WTC11 (cell line): Measurements from ENCODE around the gene PSMD5. TPM values are rescaled to one million over a fixed set of nuclear protein-coding genes. Genes with fewer than 3 reads are reported as not detected.
A peak's percentile ranks its signal among the peaks of the same experiment; 100 is the strongest.

Experiments used
- ATAC-seq: fragments of 200-7000 bp; cut with Tn5 transposase; 2 replicates; pipeline ENCODE4 v1.10.0; 2021; ENCODE audit warnings: mild to moderate bottlenecking, moderate library complexity
- CTCF ChIA-PET: fragments of 300-600 bp; sonication (Branson Sonifier 250); formaldehyde crosslinking; loops from one replicate; lab custom pipeline; 2021; ENCODE audit warnings: antibody characterized with exemption; lab: Charles Lee
- POLR2A ChIA-PET: fragments of 350-600 bp; sonication (Branson Sonifier 250); formaldehyde crosslinking; loops from one replicate; lab custom pipeline; 2021; ENCODE audit warnings: antibody characterized with exemption; lab: Charles Lee
- DNase-seq: peaks from one replicate; pipeline ENCODE4 v3.0.0; 2021; ENCODE audit warnings: low spot score
- H3K27ac Mint-ChIP-seq: 2 replicates; pipeline ENCODE4 v1.8.0; 2021; ENCODE audit warnings: mixed read lengths
- H3K27me3 Mint-ChIP-seq: 2 replicates; pipeline ENCODE4 v1.8.0; 2021; ENCODE audit warnings: low read depth, mild to moderate bottlenecking, moderate library complexity, mixed read lengths
- H3K36me3 Mint-ChIP-seq: 2 replicates; pipeline ENCODE4 v1.8.0; 2021; ENCODE audit warnings: mixed read lengths
- H3K4me1 Mint-ChIP-seq: 2 replicates; pipeline ENCODE4 v1.8.0; 2022; ENCODE audit warnings: mixed read lengths
- H3K4me3 Mint-ChIP-seq: 2 replicates; pipeline ENCODE4 v1.8.0; 2021; ENCODE audit warnings: mild to moderate bottlenecking, moderate library complexity, mixed read lengths
- H3K9me3 Mint-ChIP-seq: 2 replicates; pipeline ENCODE4 v1.8.0; 2021; ENCODE audit warnings: mixed read lengths
- CTCF ChIP-seq: fragments of 200-600 bp; IDR thresholded peaks from 2 replicates; pipeline ENCODE4 v1.8.0; 2022; ENCODE audit warnings: antibody characterized with exemption
- EMX1 ChIP-seq: fragments of 250-450 bp; sonication (Bioruptor Pico); IDR thresholded peaks from 2 replicates; pipeline ENCODE4 v1.8.0; 2021; ENCODE audit warnings: mild to moderate bottlenecking
- ETV6 ChIP-seq: sonication (generic); formaldehyde crosslinking; IDR thresholded peaks from 2 replicates; pipeline ENCODE4 v1.8.1; 2022; ENCODE audit warnings: mild to moderate bottlenecking, missing genetic modification reagents
- FOXJ3 ChIP-seq: sonication (generic); formaldehyde crosslinking; IDR thresholded peaks from 2 replicates; pipeline ENCODE4 v1.9.0; 2021; ENCODE audit warnings: missing genetic modification reagents, mild to moderate bottlenecking, borderline replicate concordance
- GABPB1 ChIP-seq: sonication (generic); formaldehyde crosslinking; IDR thresholded peaks from 2 replicates; pipeline ENCODE4 v1.8.1; 2023; ENCODE audit warnings: mild to moderate bottlenecking, missing genetic modification reagents
- IRF2 ChIP-seq: sonication (generic); formaldehyde crosslinking; IDR thresholded peaks from 2 replicates; pipeline ENCODE4 v1.8.0; 2022; ENCODE audit warnings: low read depth, missing genetic modification reagents, borderline replicate concordance
- MYBL2 ChIP-seq: sonication (generic); formaldehyde crosslinking; IDR thresholded peaks from 2 replicates; pipeline ENCODE4 v1.8.1; 2023; ENCODE audit warnings: mild to moderate bottlenecking, moderate library complexity, missing genetic modification reagents
- NR3C1 ChIP-seq: sonication (generic); formaldehyde crosslinking; conservative IDR thresholded peaks from 2 replicates; pipeline ENCODE4 v1.8.1; 2023; ENCODE audit warnings: low read depth, mild to moderate bottlenecking, missing genetic modification reagents
- RELA ChIP-seq: sonication (generic); formaldehyde crosslinking; IDR thresholded peaks from 2 replicates; pipeline ENCODE4 v1.8.1; 2022; ENCODE audit warnings: missing genetic modification reagents, mild to moderate bottlenecking, borderline replicate concordance
- ZNF121 ChIP-seq: sonication (generic); formaldehyde crosslinking; IDR thresholded peaks from 2 replicates; pipeline ENCODE4 v1.8.0; 2023; ENCODE audit warnings: missing genetic modification reagents
- ZNF219 ChIP-seq: sonication (generic); formaldehyde crosslinking; IDR thresholded peaks from 2 replicates; pipeline ENCODE4 v1.8.0; 2023; ENCODE audit warnings: missing genetic modification reagents, mild to moderate bottlenecking, borderline replicate concordance
- ZNF263 ChIP-seq: sonication (generic); formaldehyde crosslinking; IDR thresholded peaks from 2 replicates; pipeline ENCODE4 v1.8.1; 2022; ENCODE audit warnings: low read depth, mild to moderate bottlenecking, moderate library complexity, missing genetic modification reagents
- ZNF396 ChIP-seq: fragments of 250-450 bp; sonication (Bioruptor Pico); IDR thresholded peaks from 2 replicates; pipeline ENCODE4 v1.8.0; 2021; ENCODE audit warnings: mild to moderate bottlenecking, moderate library complexity, borderline replicate concordance
- ZNF532 ChIP-seq: fragments of 250-450 bp; sonication (Bioruptor Pico); IDR thresholded peaks from 2 replicates; pipeline ENCODE4 v1.9.0; 2021; ENCODE audit warnings: mild to moderate bottlenecking, borderline replicate concordance
- ZNF671 ChIP-seq: fragments of 250-450 bp; sonication (Bioruptor Pico); IDR thresholded peaks from 2 replicates; pipeline ENCODE4 v1.8.0; 2021; ENCODE audit warnings: mild to moderate bottlenecking
- total RNA-seq: library from RNA; stranded (reverse); gene quantifications from 3 replicates; pipeline ENCODE4 v1.2.3, GENCODE V29; 2021
- TF ChIP-seq, protein P1 (sequence below): sonication (generic); formaldehyde crosslinking; IDR thresholded peaks from 2 replicates; pipeline ENCODE4 v1.8.0; 2023; ENCODE audit warnings: missing genetic modification reagents
- TF ChIP-seq, protein P2 (sequence below): fragments of 250-450 bp; sonication (Bioruptor Pico); IDR thresholded peaks from 2 replicates; pipeline ENCODE4 v1.9.0; 2021; ENCODE audit warnings: mild to moderate bottlenecking
- TF ChIP-seq, protein P3 (sequence below): sonication (generic); formaldehyde crosslinking; conservative IDR thresholded peaks from 2 replicates; pipeline ENCODE4 v1.8.1; 2022; ENCODE audit warnings: mild to moderate bottlenecking, missing genetic modification reagents

The PSMD5 gene
- total RNA-seq, 1 experiment from 2014 or later: 61.1 TPM

DNA sequence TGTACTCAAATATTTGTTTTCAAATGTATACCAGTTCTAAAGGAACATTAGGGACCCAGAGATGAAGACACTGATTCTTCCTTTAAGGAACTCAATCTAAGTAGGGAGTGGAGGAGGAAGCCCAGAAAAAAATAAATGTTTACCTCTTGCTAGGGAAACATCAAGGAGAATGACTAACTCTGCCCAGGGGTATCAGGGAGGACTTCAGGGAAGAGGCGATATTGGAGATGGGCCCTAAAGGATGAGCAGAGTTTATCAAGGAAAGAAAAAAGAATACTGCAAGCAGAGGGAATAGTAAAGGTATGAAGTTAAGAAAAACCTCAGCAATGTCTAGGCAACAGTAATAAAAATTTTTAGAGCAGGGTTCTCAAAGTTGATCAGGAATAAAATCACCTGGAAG is 65.9 kb downstream of the PSMD5 start:
- no peaks in the 10 kb centered on the region for H3K4me1 Mint-ChIP-seq
- no peak overlapping the region for H3K27ac Mint-ChIP-seq
- no peaks in the 10 kb centered on the region for H3K9me3 Mint-ChIP-seq
- ATAC-seq (no peak), DNase-seq (no peak)
- no peaks in the 10 kb centered on the region for H3K27me3 Mint-ChIP-seq
- CTCF ChIA-PET: interaction anchor here (0.6 kb wide), 1 partner anchor 283 kb away, joined by 3 read pairs; no protein-coding TSS in a partner anchor
- no peak overlapping the region for H3K4me3 Mint-ChIP-seq
- POLR2A ChIA-PET: no interaction called here
- H3K36me3 Mint-ChIP-seq: peaks cover 42% of the 10 kb centered on the region
- TF ChIP-seq ZNF219 (CRISPR knock-in tag): no peak
- TF ChIP-seq, protein P1, sequence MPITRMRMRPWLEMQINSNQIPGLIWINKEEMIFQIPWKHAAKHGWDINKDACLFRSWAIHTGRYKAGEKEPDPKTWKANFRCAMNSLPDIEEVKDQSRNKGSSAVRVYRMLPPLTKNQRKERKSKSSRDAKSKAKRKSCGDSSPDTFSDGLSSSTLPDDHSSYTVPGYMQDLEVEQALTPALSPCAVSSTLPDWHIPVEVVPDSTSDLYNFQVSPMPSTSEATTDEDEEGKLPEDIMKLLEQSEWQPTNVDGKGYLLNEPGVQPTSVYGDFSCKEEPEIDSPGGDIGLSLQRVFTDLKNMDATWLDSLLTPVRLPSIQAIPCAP (CRISPR knock-in tag): no peak
- TF ChIP-seq, protein P2, sequence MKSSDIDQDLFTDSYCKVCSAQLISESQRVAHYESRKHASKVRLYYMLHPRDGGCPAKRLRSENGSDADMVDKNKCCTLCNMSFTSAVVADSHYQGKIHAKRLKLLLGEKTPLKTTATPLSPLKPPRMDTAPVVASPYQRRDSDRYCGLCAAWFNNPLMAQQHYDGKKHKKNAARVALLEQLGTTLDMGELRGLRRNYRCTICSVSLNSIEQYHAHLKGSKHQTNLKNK (CRISPR knock-in tag): no peak
- TF ChIP-seq IRF2: no peak
- TF ChIP-seq ZNF671 (CRISPR knock-in tag): no peak
- TF ChIP-seq, protein P3, sequence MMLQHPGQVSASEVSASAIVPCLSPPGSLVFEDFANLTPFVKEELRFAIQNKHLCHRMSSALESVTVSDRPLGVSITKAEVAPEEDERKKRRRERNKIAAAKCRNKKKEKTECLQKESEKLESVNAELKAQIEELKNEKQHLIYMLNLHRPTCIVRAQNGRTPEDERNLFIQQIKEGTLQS: no peak
- no peak for TF ChIP-seq RELA
- no peak for TF ChIP-seq GABPB1 (CRISPR knock-in tag)
- no peak for TF ChIP-seq MYBL2 (CRISPR knock-in tag)
- no peak for TF ChIP-seq ZNF121
- no peak for TF ChIP-seq FOXJ3 (CRISPR knock-in tag)
- no peak for TF ChIP-seq ZNF532
- no peak for TF ChIP-seq NR3C1
- no peak for TF ChIP-seq EMX1 (CRISPR knock-in tag)
- TF ChIP-seq ZNF263: no peak
- TF ChIP-seq, all 79 proteins: peak for 0

- TF ChIP-seq CTCF (no peak), ETV6 (CRISPR knock-in tag) (no peak), ZNF396 (CRISPR knock-in tag) (no peak)
- TF ChIP-seq, all 79 proteins: peak for 0
- Mint-ChIP-seq H3K36me3 (peaks cover 50% of the 10 kb centered on the region), H3K27ac (0 out of 2 replicates have a peak overlapping the region, but pooled peaks have one; percentile 4), H3K27me3 (no peaks in the 10 kb centered on the region), H3K4me3 (no peak overlapping the region), H3K9me3 (no peaks in the 10 kb centered on the region), H3K4me1 (no peaks in the 10 kb centered on the region)
- ChIA-PET POLR2A (no interaction called here), CTCF (no interaction called here)
- ATAC-seq (no peak), DNase-seq (no peak)
These were observed 66.9 kb downstream of the PSMD5 start for GRCh38 chr9:120775859-120776258.
